Stimulated activated memory B cell treated with anti-CD40 and anti-IgM and Interleukin-4, amounts not matched to agents 10 μg/mL and 1 μg/mL and 100 μg/mL, for 72 hours (primary cell): ENCODE measurements around the gene CCL21.
A peak's percentile ranks its signal among the peaks of the same experiment; 100 is the strongest.

Experiments used
- ATAC-seq: fragments of 150-1000 bp; cut with Tn5 transposase; 2 replicates; pipeline ENCODE4 v1.10.0; 2021
- H3K27ac Mint-ChIP-seq: one replicate; pipeline ENCODE4 v1.8.0; 2022; ENCODE audit warnings: mild to moderate bottlenecking, mixed read lengths
- H3K27me3 Mint-ChIP-seq: one replicate; pipeline ENCODE4 v1.8.0; 2022; ENCODE audit warnings: mixed read lengths
- H3K36me3 Mint-ChIP-seq: one replicate; pipeline ENCODE4 v1.8.0; 2022; ENCODE audit warnings: mixed read lengths
- H3K4me1 Mint-ChIP-seq: one replicate; pipeline ENCODE4 v1.8.0; 2022; ENCODE audit warnings: mixed read lengths
- H3K4me3 Mint-ChIP-seq: one replicate; pipeline ENCODE4 v1.8.0; 2022; ENCODE audit warnings: mild to moderate bottlenecking, moderate library complexity, mixed read lengths
- H3K9me3 Mint-ChIP-seq: one replicate; pipeline ENCODE4 v1.8.0; 2022; ENCODE audit warnings: mixed read lengths

CCL21 gene

DNA sequence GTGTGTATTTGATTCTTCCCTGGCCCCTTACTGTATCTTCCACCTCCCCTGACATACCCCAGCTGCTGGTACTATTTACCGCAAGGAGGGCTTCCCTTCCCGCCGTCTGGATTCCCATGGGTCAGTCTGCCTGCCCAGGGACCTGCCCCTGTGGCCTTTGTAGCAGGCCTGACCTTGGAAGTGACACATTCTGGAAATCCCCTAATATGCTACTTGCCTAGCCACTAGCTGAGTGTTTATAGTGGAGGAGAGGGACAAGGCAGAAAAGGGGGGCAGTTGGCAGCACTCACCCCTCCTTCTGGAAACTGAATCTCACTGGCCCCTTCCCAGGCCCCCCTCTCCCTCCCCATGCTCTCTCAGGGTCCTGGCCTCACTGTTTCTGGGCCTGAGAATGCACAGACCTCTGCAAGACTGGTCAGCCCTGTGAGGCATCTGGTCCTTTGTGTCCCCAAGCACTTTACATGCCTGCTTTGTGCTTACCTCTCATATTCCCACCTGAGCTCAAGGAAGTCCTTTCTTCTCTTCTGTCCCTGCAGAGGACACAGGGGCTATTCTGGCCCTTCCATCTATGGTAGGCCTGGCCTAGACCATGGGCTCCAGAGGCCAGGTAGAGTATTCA lies 8.2 kb upstream of the CCL21 start:
- Mint-ChIP-seq H3K36me3 (no peaks in the 10 kb centered on the region), H3K27ac (no peak overlapping the region), H3K27me3 (peaks cover 23% of the 10 kb centered on the region), H3K9me3 (no peaks in the 10 kb centered on the region), H3K4me3 (no peak overlapping the region), H3K4me1 (peaks cover 6% of the 10 kb centered on the region)
- no peak for ATAC-seq

DNA sequence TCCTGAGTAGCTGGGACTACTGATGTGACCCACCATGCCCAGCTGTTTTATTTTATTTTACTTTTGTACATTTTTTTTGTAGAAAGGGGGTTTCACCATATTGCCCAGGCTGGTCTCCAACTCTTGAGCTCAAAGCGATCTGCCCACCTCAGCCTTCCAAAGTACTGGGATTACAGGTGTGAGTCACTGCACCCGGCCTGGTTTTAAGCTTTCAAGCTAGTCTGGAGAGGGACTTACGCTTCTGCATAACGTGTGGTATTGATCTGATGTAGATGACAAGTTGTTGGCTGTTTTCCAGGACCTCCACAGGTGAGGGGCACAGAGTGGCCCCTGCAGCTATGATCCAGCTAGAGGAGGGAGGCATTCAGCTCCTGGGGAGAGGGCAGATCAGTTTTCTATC lies 6.8 kb upstream of the CCL21 start:
- no peaks in the 10 kb centered on the region for H3K36me3 Mint-ChIP-seq
- no peak overlapping the region for H3K4me3 Mint-ChIP-seq
- no peak overlapping the region for H3K27ac Mint-ChIP-seq
- H3K9me3 Mint-ChIP-seq: no peaks in the 10 kb centered on the region
- H3K27me3 Mint-ChIP-seq: peaks cover 37% of the 10 kb centered on the region
- no peak for ATAC-seq
- peaks cover 6% of the 10 kb centered on the region for H3K4me1 Mint-ChIP-seq

DNA sequence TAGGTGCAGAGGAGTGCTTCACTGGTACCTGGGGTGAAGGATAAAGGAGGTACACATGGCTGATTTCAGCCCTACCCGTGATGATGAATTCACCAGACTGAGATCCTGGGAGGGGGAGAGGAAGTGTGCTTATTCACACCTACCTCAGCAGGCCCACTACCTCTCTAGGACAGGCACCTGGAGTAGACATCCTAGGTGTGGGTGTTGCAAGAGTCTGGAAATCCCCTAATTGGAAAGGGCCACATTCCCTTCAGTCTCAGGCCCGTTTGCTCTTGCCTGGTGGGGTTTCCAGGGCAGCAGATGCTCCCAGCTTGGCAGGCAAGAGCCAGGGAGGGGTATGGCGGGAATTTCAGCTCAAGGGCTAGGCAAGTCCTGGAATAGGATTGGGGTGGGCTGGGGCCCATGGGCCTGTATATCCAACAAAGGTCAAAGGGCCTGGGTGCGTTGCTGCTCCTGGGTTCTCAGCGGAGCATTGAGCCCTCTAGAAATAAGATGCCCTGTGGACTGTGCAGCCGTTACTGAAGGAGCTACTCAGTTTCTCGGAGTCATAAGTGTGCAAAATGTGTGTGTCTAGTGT lies 5.8 kb upstream of the CCL21 start:
- no peak overlapping the region for H3K27ac Mint-ChIP-seq
- H3K4me1 Mint-ChIP-seq: peaks cover 6% of the 10 kb centered on the region
- no peaks in the 10 kb centered on the region for H3K9me3 Mint-ChIP-seq
- H3K27me3 Mint-ChIP-seq: peaks cover 40% of the 10 kb centered on the region
- H3K36me3 Mint-ChIP-seq: no peaks in the 10 kb centered on the region
- no peak for ATAC-seq
- H3K4me3 Mint-ChIP-seq: no peak overlapping the region

DNA sequence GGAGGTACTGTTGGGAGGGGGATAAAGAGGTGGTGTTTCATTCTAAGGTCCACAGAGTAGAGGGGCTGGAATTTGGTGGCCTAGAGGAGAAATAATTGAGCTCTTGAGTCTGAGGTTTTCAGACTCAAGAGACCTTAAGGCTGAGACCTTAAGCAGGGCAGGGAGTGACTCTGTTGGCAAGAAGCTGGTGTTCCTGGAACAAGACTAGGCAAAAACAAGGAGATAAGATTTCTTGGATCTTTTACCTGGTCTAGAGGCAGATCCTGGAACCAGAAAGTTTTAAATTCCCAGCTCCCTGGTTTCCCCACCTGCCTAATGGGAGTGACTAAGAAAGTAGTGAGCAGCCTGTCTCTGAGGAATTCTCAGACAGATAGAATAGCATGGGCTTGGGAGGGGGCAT lies 4.1 kb upstream of the CCL21 start:
- H3K36me3 Mint-ChIP-seq: no peaks in the 10 kb centered on the region
- H3K4me1 Mint-ChIP-seq: peaks cover 6% of the 10 kb centered on the region
- peaks cover 40% of the 10 kb centered on the region for H3K27me3 Mint-ChIP-seq
- no peak overlapping the region for H3K27ac Mint-ChIP-seq
- H3K4me3 Mint-ChIP-seq: no peak overlapping the region
- ATAC-seq: no peak
- no peaks in the 10 kb centered on the region for H3K9me3 Mint-ChIP-seq

DNA sequence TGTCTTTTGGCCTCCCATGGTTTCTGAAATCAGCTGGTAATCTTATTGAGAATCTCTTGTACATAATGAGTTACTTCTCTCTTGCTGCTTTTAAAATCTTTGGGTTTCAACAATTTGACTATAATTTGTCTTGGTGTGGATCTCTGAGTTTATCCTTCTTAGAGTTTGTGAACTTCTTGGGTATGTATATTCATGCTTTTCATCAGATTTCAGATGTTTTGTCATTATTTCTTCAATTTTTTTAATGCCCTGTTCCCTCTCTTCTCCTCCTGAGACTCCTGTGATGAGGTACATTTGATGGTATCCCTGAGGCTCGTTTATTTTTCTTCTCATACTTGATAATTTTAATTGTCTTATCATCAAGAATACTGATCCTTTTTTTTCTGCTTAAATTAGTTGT lies 2.2 kb upstream of the CCL21 start:
- no peak overlapping the region for H3K27ac Mint-ChIP-seq
- no peaks in the 10 kb centered on the region for H3K36me3 Mint-ChIP-seq
- peaks cover 51% of the 10 kb centered on the region for H3K27me3 Mint-ChIP-seq
- no peak overlapping the region for H3K4me3 Mint-ChIP-seq
- no peaks in the 10 kb centered on the region for H3K9me3 Mint-ChIP-seq
- peaks cover 8% of the 10 kb centered on the region for H3K4me1 Mint-ChIP-seq
- no peak for ATAC-seq

DNA sequence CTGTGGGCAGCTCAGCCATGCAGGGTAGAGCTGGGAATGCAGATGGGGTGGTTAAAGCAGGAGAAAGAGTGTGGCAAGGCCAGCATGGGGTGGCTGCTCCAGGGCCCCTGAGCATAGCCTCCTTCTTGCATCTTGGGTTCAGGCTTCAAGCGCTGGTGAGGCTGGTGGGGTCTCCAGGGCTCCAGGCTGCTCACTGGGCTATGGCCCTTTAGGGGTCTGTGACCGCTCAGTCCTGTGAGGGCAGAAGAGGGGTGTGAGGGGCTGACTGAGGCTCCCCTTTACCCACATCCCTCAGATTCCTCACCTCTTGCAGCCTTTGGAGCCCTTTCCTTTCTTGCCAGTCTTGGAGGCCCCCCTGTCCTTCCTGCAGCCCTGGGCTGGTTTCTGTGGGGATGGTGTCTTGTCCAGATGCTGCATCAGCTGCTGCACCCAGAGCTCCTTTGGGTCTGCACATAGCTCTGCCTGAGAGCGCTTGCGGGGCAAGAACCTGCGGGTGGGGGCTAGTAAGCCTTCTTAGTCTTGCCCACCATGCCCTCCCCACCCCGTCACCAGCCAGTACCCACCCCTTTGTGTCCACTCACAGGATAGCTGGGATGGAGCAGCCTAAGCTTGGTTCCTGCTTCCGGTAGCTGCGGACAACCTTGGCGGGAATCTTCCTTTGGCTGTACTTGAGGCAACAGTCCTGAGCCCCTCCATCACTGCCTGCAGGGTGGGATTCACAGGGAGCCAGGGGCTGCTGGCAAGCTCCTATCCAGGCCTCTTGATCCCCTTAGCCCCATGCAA lies 549 bp downstream of the CCL21 start:
- Mint-ChIP-seq H3K36me3 (no peaks in the 10 kb centered on the region), H3K4me3 (no peak overlapping the region), H3K27ac (no peak overlapping the region), H3K9me3 (no peaks in the 10 kb centered on the region), H3K4me1 (peaks cover 15% of the 10 kb centered on the region), H3K27me3 (peaks cover 41% of the 10 kb centered on the region)
- no peak for ATAC-seq

DNA sequence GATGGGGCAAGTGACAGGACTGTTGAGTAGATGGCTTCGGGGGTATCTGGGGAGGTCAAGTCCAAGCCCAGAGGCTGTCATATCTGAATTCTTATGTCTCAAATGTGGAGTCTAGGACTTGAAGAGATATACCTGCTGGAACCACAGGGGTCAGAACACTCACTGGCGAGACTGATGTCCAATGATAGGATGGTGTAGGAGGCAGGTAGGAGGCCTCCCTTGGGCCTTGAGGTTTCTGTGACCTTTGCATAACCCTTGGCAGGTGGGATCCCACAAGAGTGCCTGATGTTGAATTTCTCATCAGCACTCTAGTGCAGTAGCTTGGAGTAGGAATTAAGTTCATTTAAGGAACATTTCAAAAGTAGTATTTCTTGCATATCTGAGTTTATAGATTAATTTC lies 2.8 kb downstream of the CCL21 start:
- peak; percentile 43 for ATAC-seq
- Mint-ChIP-seq H3K4me3 (no peak overlapping the region), H3K9me3 (no peaks in the 10 kb centered on the region), H3K27me3 (peaks cover 18% of the 10 kb centered on the region), H3K4me1 (peaks cover 16% of the 10 kb centered on the region), H3K36me3 (no peaks in the 10 kb centered on the region), H3K27ac (no peak overlapping the region)

DNA sequence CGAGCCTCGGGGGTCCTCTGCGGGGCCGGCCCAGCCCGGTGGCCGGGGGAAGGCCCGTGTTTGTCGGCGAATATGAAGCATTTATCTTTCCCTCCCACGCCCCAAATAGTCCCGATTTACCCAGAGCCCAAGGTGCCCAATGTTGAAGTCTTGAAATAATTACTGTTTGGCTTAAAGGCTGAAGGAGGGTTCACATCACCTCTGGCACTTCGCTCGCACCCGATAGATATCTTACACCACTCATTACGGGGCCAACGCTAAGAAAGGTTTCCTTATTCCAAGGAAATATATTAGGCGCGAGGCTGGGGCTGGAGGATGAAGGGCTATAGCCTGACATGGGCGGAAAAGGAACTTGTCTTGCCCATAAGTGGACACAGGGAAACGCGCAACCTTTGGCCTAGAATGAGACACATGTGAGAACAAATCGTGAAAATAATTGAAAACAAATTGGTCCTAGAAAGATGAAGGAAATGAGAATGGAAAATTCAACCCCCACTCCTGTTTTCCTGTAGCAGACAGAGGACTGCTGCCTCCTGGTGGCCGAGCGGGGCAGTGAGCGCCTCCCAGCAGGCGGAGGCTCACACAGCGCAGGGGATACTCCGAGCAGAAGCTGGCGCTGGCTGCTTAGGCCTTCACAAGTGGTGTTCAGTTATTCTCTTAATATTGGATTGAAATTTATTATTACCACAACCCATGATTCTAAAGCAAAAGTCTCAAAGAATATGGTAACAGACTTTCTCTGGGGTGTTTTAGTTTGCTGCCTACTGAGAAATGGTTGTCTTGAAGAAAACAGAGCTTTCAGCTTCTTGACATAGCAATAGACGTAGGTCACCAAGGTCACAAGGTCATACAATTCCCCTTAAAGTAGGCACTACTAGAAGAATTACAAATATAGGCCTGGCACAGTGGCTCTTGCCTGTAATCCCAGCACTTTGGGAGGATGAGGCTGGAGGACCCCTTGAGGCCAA lies 7.9 kb downstream of the CCL21 start:
- Mint-ChIP-seq H3K9me3 (no peaks in the 10 kb centered on the region), H3K36me3 (no peaks in the 10 kb centered on the region), H3K27ac (no peak overlapping the region), H3K4me3 (peak overlapping the region; percentile 72), H3K4me1 (peaks cover 12% of the 10 kb centered on the region), H3K27me3 (peaks cover 16% of the 10 kb centered on the region)
- ATAC-seq: peak; percentile 87

DNA sequence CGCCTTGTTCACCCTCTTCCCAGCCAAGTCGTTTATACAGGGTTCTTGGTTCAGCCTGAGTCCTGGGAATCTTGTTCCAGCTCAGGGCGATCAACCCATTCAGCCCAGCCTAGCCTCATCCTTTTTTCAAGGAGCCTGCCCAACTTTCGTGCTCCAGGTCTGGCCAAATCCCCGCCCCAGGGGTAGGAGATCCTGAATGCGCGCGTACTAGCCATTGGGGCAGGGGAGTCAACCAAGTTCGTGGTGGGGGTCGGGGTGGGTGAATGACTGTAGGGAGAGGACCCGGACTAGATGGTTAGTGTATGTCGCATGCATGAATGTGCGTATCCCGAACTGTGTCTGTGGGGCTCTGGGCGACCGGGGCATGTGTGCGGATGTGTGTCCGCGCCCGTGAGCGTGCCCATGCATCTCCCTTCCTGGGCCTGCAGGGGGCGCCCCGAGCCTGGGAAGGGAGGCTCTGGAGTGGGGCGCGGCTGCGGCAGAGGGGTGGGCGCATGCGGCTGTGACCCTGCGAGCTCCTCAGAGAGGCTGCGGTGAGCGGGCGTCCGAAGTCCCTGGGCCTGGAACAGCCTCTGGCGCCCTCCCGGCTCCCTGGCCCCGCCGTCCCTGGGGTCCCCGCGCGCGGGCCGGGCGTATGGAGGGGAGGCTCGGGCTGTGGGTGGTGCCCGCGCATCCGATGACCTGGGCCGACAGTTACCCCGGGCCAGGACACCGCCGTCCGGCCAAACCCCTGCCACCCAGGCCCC lies 8.7 kb downstream of the CCL21 start:
- H3K9me3 Mint-ChIP-seq: no peaks in the 10 kb centered on the region
- H3K27me3 Mint-ChIP-seq: peaks cover 16% of the 10 kb centered on the region
- H3K4me3 Mint-ChIP-seq: peak overlapping the region; percentile 72
- H3K36me3 Mint-ChIP-seq: no peaks in the 10 kb centered on the region
- peak; percentile 84 for ATAC-seq
- H3K27ac Mint-ChIP-seq: no peak overlapping the region
- H3K4me1 Mint-ChIP-seq: peaks cover 7% of the 10 kb centered on the region

DNA sequence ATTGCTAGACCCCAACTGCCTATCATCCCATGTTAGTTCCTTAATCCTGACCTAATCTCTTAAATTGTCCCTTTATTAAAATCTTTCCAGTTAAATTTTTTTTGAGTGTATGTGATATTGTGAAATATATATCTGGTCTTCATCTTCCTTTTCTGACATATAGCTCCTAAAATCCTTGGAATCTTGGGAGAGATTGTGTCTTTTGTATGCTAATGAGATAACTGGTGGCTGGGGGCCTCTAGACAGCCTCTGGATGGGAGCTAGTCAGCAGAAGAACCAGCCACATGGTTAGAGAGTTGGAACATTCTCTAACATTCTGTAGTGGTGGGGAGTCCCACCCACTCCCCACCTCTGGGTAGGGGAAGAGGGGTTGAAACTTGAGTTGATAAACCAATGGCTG lies 15.1 kb downstream of the CCL21 start:
- Mint-ChIP-seq H3K4me1 (no peaks in the 10 kb centered on the region), H3K36me3 (no peaks in the 10 kb centered on the region), H3K27ac (no peak overlapping the region), H3K27me3 (peaks cover 18% of the 10 kb centered on the region), H3K9me3 (no peaks in the 10 kb centered on the region), H3K4me3 (no peak overlapping the region)
- no peak for ATAC-seq

DNA sequence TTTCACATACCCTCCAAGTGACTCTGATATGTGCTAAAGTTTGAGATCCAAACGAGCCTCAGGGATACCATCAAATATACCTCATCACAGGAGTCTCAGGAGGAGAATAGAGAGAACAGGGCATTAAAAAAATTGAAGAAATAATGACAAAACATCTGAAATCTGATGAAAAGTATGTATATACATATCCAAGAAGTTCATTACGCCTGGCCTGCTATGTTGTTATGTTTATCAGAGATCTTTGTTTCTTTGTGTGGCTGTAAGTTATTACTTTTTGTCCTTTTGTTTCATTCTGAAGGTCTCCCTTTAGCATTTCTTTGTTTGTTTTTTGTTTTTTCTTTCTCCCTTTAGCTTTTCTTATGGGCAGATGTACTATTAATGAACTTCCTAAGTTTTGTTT lies 16.4 kb downstream of the CCL21 start:
- Mint-ChIP-seq H3K27ac (no peak overlapping the region), H3K27me3 (peaks cover 26% of the 10 kb centered on the region), H3K4me1 (no peaks in the 10 kb centered on the region), H3K4me3 (no peak overlapping the region), H3K36me3 (no peaks in the 10 kb centered on the region), H3K9me3 (no peaks in the 10 kb centered on the region)
- no peak for ATAC-seq

DNA sequence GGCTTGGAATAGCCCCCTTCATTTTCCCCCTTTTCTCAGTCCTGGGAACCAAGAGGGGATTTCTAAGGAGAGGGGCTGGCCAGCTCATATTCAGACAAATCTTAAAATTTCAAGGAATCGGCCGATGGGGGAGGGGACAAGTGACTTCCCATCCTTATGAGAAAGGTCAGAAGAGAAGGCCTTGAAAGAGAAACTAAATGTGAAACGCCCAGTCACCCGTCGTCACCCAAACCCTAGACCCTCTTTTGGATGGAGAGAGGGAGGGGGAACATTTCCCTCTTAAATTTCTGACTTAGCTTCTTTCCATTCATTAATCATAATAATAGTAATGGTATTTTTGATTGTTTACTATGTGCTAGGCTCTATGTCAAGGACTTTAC lies 18.0 kb downstream of the CCL21 start:
- no peak for ATAC-seq
- H3K27ac Mint-ChIP-seq: no peak overlapping the region
- peaks cover 33% of the 10 kb centered on the region for H3K27me3 Mint-ChIP-seq
- H3K4me3 Mint-ChIP-seq: no peak overlapping the region
- H3K4me1 Mint-ChIP-seq: peaks cover 2% of the 10 kb centered on the region
- H3K36me3 Mint-ChIP-seq: no peaks in the 10 kb centered on the region
- H3K9me3 Mint-ChIP-seq: no peaks in the 10 kb centered on the region

DNA sequence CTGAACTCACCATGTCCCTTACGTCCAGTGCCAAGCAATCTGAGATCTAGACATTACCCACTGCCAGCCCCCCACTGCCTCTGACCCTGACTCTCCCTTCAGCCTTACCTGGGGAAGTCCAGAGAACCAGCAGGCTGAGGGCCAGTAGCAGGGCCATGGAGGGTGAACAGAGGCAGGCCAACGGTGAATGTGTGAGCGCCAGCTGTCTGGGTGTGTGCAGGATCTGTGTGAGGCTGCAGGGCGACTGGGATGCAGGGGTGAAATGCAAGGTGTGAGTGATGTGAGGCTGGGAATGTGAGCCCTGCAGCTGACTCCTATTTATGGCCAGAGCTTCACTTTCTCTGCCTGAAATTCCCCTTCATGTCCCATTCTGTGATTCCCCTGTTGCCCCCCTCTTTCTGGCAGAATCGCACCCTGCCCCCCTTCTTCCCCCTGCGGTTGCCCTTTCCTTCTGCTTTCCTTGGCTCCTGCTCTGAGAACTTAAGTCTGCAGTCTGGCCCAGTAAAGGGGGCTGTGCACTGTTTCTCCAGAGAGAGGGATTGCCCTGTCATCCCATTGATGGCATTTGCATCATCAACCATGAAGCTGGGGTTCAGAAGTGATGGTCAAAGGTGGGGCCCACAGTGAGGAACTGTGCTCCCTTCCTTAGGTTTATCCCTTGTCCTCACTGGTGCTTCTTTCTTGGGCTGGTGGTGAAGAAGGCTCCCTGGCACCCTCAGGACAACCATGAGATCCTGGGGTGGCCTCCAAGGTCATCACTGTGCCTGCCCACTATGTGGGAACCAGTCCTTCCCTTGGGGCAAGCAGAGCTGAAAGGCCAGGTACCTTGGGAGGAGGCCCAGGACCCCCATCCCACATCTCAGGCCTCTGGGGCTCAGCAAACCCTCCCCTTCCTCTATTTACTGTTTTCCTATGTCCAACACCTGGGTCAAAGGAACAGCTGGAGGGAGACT lies 18.7 kb downstream of the CCL21 start, which contains the start of gene CCL19:
Gene CCL19, minus strand, starts transcription at position 294 of the 953 bp plus-strand sequence. Its CDS starts 137 bp downstream, at position 157.
- Mint-ChIP-seq H3K4me1 (peaks cover 7% of the 10 kb centered on the region), H3K27ac (no peak within 1 kb of the TSS), H3K4me3 (no peak within 1 kb of the TSS), H3K9me3 (no peaks in the 10 kb centered on the region), H3K27me3 (peaks cover 33% of the 10 kb centered on the region), H3K36me3 (no peaks in the 10 kb centered on the region)
- no peak for ATAC-seq

DNA sequence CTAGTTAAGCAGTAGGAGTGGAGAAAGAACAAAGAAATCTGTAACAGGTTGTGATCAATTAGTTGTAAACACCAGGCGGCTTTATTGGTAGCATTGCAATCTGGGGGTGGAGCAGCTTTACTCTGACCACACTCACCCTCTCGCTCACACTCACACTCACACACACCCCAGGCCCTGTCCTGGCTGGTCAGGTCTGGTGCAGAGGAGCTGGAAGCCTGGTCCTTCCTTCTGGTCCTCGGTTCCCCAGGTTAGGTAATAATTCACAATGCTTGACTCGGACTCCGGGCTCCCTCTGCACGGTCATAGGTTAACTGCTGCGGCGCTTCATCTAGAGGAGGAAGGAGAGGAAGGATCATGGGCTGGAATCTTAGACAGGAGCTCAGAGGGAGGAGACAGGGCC lies 20.4 kb downstream of the CCL21 start:
- no peak for ATAC-seq
- H3K4me1 Mint-ChIP-seq: peaks cover 7% of the 10 kb centered on the region
- no peak overlapping the region for H3K4me3 Mint-ChIP-seq
- H3K36me3 Mint-ChIP-seq: no peaks in the 10 kb centered on the region
- no peaks in the 10 kb centered on the region for H3K9me3 Mint-ChIP-seq
- H3K27me3 Mint-ChIP-seq: peaks cover 33% of the 10 kb centered on the region
- H3K27ac Mint-ChIP-seq: no peak overlapping the region
